Measurements from ENCODE around the gene POLR3H. TPM values are rescaled to one million over a fixed set of nuclear protein-coding genes. Genes with fewer than 3 reads are reported as not detected.
A peak's percentile ranks its signal among the peaks of the same experiment; 100 is the strongest.
"Not testable (repeated sequence)": the region's sequence is repeated elsewhere in the genome, so short reads cannot be mapped to it uniquely, and the experiment has no call there.

The POLR3H gene
- total RNA-seq, 1 experiment from 2014 or later: 21.2 TPM

- no peaks in the 10 kb centered on the region for H3F3A ChIP-seq (ENCODE audit: low read length, unreplicated experiment)
- DNase-seq (no peak), ATAC-seq (no peak)
- H4K20me1 ChIP-seq (ENCODE audit: low read length): no peaks in the 10 kb centered on the region
- ChIA-PET CTCF (no interaction called here), POLR2A (ENCODE audit: unreplicated experiment) (interaction anchor here (0.6 kb wide), 1 partner anchor 87 kb away, joined by 4 read pairs; no protein-coding TSS in a partner anchor)
- no peaks in the 10 kb centered on the region for H3K27me3 ChIP-seq (ENCODE audit: low read length)
- no peaks in the 10 kb centered on the region for H3K4me1 ChIP-seq (ENCODE audit: insufficient read depth, low read length)
- no peaks in the 10 kb centered on the region for H3K9me3 ChIP-seq (ENCODE audit: low read length)
- no peak overlapping the region for H3K9ac ChIP-seq (ENCODE audit: low read length)
- intact Hi-C loops (cut with micrococcal nuclease): no loop called here
- TF ChIP-seq, protein P1, sequence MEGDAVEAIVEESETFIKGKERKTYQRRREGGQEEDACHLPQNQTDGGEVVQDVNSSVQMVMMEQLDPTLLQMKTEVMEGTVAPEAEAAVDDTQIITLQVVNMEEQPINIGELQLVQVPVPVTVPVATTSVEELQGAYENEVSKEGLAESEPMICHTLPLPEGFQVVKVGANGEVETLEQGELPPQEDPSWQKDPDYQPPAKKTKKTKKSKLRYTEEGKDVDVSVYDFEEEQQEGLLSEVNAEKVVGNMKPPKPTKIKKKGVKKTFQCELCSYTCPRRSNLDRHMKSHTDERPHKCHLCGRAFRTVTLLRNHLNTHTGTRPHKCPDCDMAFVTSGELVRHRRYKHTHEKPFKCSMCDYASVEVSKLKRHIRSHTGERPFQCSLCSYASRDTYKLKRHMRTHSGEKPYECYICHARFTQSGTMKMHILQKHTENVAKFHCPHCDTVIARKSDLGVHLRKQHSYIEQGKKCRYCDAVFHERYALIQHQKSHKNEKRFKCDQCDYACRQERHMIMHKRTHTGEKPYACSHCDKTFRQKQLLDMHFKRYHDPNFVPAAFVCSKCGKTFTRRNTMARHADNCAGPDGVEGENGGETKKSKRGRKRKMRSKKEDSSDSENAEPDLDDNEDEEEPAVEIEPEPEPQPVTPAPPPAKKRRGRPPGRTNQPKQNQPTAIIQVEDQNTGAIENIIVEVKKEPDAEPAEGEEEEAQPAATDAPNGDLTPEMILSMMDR (conservative IDR thresholded peaks at IDR 0.05; ENCODE audit: low read depth, low read length): no peak
- no peak for TF ChIP-seq EZH2phosphoT487 (IDR thresholded peaks at IDR 0.05; ENCODE audit: borderline replicate concordance, low read length)
- TF ChIP-seq EZH2 (IDR thresholded peaks at IDR 0.05; ENCODE audit: low read length, unreplicated experiment): no peak
- H2AFZ ChIP-seq (ENCODE audit: low read length): no peak overlapping the region
- no peaks in the 10 kb centered on the region for H3K36me3 ChIP-seq (ENCODE audit: low read depth, low read length)
- no peaks in the 10 kb centered on the region for H3K9me2 ChIP-seq (replicated peaks; ENCODE audit: low read length)
- BruUV-seq (replicated peaks): TSS peak; percentile 9
- H3K4me2 ChIP-seq (ENCODE audit: low read length): no peak overlapping the region
- no peak overlapping the region for H3K27ac ChIP-seq (ENCODE audit: low read length)
- H3K4me3 ChIP-seq (ENCODE audit: low read length): no peak overlapping the region
- H3K79me2 ChIP-seq (ENCODE audit: low read length): no peaks in the 10 kb centered on the region
Measured at GRCh38 chr22:41573677-41574076, 29.4 kb upstream of the POLR3H start.

GRCh38 chr22:41572305-41572704, 28.0 kb upstream of the POLR3H start:
- H3K27ac ChIP-seq (ENCODE audit: low read length); H3K9ac ChIP-seq (ENCODE audit: low read length); ATAC-seq; H3K4me3 ChIP-seq (ENCODE audit: low read length); H3F3A ChIP-seq (ENCODE audit: low read length, unreplicated experiment); intact Hi-C loops (cut with micrococcal nuclease); H3K36me3 ChIP-seq (ENCODE audit: low read depth, low read length); H3K27me3 ChIP-seq (ENCODE audit: low read length); H4K20me1 ChIP-seq (ENCODE audit: low read length); CTCF ChIA-PET; DNase-seq; H3K4me2 ChIP-seq (ENCODE audit: low read length); H3K79me2 ChIP-seq (ENCODE audit: low read length); BruUV-seq (replicated peaks); POLR2A ChIA-PET (ENCODE audit: unreplicated experiment); H2AFZ ChIP-seq (ENCODE audit: low read length); H3K9me2 ChIP-seq (replicated peaks; ENCODE audit: low read length); H3K9me3 ChIP-seq (ENCODE audit: low read length); H3K4me1 ChIP-seq (ENCODE audit: insufficient read depth, low read length): not testable (repeated sequence)

DNA sequence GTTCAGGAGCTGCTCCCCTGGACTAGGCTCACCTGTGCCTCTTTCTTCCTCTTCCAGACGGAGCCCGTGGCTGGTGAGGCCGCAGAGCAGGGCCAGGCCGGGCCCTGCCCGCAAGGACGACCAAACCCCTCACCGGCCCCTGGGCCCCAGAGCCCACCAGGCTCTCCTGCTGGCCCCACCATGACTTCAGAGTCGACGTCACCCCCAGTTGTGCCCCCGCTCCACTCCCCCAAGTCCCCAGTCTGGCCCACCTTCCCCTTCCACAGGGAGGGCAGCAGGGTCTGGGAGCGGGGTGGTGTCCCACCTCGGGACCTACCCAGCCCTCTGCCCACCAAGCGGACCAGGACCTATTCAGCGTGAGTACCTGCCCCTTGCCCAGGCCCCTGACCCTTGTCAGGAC, 27.5 kb upstream of the POLR3H start:
- H3K36me3 ChIP-seq (ENCODE audit: low read depth, low read length): no peaks in the 10 kb centered on the region
- no peaks in the 10 kb centered on the region for H3K79me2 ChIP-seq (ENCODE audit: low read length)
- H2AFZ ChIP-seq (ENCODE audit: low read length): no peak overlapping the region
- intact Hi-C loops (cut with micrococcal nuclease): no loop called here
- DNase-seq: no peak
- ChIA-PET CTCF (no interaction called here), POLR2A (ENCODE audit: unreplicated experiment) (no interaction called here)
- H3K4me3 ChIP-seq (ENCODE audit: low read length): no peak overlapping the region
- H3K27me3 ChIP-seq (ENCODE audit: low read length): no peaks in the 10 kb centered on the region
- H3K9ac ChIP-seq (ENCODE audit: low read length): no peak overlapping the region
- no peak overlapping the region for H3K4me2 ChIP-seq (ENCODE audit: low read length)
- H4K20me1 ChIP-seq (ENCODE audit: low read length): no peaks in the 10 kb centered on the region
- H3K4me1 ChIP-seq (ENCODE audit: insufficient read depth, low read length): no peaks in the 10 kb centered on the region
- H3K9me3 ChIP-seq (ENCODE audit: low read length): no peaks in the 10 kb centered on the region
- H3F3A ChIP-seq (ENCODE audit: low read length, unreplicated experiment): no peaks in the 10 kb centered on the region
- no peak for ATAC-seq
- TF ChIP-seq EZH2 (IDR thresholded peaks at IDR 0.05; ENCODE audit: low read length, unreplicated experiment) (no peak), EZH2phosphoT487 (IDR thresholded peaks at IDR 0.05; ENCODE audit: borderline replicate concordance, low read length) (no peak)
- no peak overlapping the region for H3K27ac ChIP-seq (ENCODE audit: low read length)
- H3K9me2 ChIP-seq (replicated peaks; ENCODE audit: low read length): no peaks in the 10 kb centered on the region
- no TSS peak for BruUV-seq (replicated peaks)

DNA sequence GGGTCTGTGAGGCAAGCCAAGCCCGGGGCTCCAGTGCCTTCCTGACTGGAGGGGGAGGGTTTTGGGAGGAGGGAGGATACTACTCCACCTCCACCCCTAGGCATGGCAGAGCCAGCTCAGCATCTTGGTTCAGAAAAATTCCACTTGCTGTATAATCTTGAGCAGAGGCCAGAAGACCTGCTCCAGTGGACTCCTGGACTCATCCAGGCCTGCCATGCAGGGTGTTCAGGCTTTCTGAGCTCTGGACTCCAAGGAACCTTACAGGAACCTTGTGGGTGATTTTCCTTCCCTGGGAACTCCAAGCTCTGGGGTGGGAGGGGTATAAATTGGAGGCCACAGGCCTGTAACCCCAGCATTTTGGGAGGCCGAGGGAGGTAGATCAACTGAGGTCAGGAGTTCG, 26.0 kb upstream of the POLR3H start:
- Histone ChIP-seq H3F3A (ENCODE audit: low read length, unreplicated experiment) (no peaks in the 10 kb centered on the region), H3K9me3 (ENCODE audit: low read length) (no peaks in the 10 kb centered on the region), H3K79me2 (ENCODE audit: low read length) (no peaks in the 10 kb centered on the region), H2AFZ (ENCODE audit: low read length) (no peak overlapping the region), H3K4me3 (ENCODE audit: low read length) (no peak overlapping the region), H3K36me3 (ENCODE audit: low read depth, low read length) (no peaks in the 10 kb centered on the region), H3K27ac (ENCODE audit: low read length) (no peak overlapping the region), H3K9ac (ENCODE audit: low read length) (no peak overlapping the region), H3K27me3 (ENCODE audit: low read length) (no peaks in the 10 kb centered on the region), H3K4me2 (ENCODE audit: low read length) (no peak overlapping the region), H3K4me1 (ENCODE audit: insufficient read depth, low read length) (peaks cover 5% of the 10 kb centered on the region; the same call in 1 of the 2 replicates), H4K20me1 (ENCODE audit: low read length) (no peaks in the 10 kb centered on the region), H3K9me2 (replicated peaks; ENCODE audit: low read length) (no peaks in the 10 kb centered on the region)
- intact Hi-C loops (cut with micrococcal nuclease): no loop called here
- ChIA-PET CTCF (no interaction called here), POLR2A (ENCODE audit: unreplicated experiment) (no interaction called here)
- DNase-seq (no peak), ATAC-seq (no peak)
- TF ChIP-seq EZH2phosphoT487 (IDR thresholded peaks at IDR 0.05; ENCODE audit: borderline replicate concordance, low read length) (no peak), EZH2 (IDR thresholded peaks at IDR 0.05; ENCODE audit: low read length, unreplicated experiment) (no peak)
- TF ChIP-seq, protein P1 (conservative IDR thresholded peaks at IDR 0.05; ENCODE audit: low read depth, low read length): no peak
- no TSS peak for BruUV-seq (replicated peaks)

Measured in PC-3 (cell line).